ENCODE measurements around the gene PAPOLB.

Gene PAPOLB

GRCh38 chr7:4825081-4825480, 36.7 kb downstream of the PAPOLB start:
- TF ChIP-seq CTCF (conservative IDR thresholded peaks at IDR 0.05) (no peak), ZFX (IDR thresholded peaks at IDR 0.05) (no peak)
- no peak overlapping the region for H3K27ac ChIP-seq

- TF ChIP-seq CTCF (conservative IDR thresholded peaks at IDR 0.05) (no peak), ZFX (IDR thresholded peaks at IDR 0.05) (no peak)
- no peak overlapping the region for H3K27ac ChIP-seq
Measured at GRCh38 chr7:4824120-4824775, 37.6 kb downstream of the PAPOLB start.

- TF ChIP-seq ZFX (IDR thresholded peaks at IDR 0.05) (no peak), CTCF (conservative IDR thresholded peaks at IDR 0.05) (no peak)
- no peak overlapping the region for H3K27ac ChIP-seq
Measured at GRCh38 chr7:4823441-4824119, 38.2 kb downstream of the PAPOLB start.

GRCh38 chr7:4822677-4823076, 39.2 kb downstream of the PAPOLB start:
- H3K27ac ChIP-seq: no peak overlapping the region
- TF ChIP-seq ZFX (IDR thresholded peaks at IDR 0.05) (no peak), CTCF (conservative IDR thresholded peaks at IDR 0.05) (no peak)

GRCh38 chr7:4820967-4821471, 40.8 kb downstream of the PAPOLB start:
- H3K27ac ChIP-seq: no peak overlapping the region
- TF ChIP-seq ZFX (IDR thresholded peaks at IDR 0.05): no peak
- TF ChIP-seq CTCF (conservative IDR thresholded peaks at IDR 0.05): no peak

- TF ChIP-seq CTCF (conservative IDR thresholded peaks at IDR 0.05): no peak
- no peak for TF ChIP-seq ZFX (IDR thresholded peaks at IDR 0.05)
- no peak overlapping the region for H3K27ac ChIP-seq
Measured at GRCh38 chr7:4820405-4820966, 41.3 kb downstream of the PAPOLB start.

Data from C4-2B (cell line).